CD4-positive, alpha-beta T cell treated with Interleukin-6 at 100 ng/mL for 8 hours (primary cell): ENCODE data around the gene SIAE.

Experiments
- DNase-seq: peaks from one replicate; pipeline ENCODE4 v3.0.0-alpha.2; 2020; ENCODE audit warnings: mixed read lengths, low spot score

Gene SIAE, protein sequence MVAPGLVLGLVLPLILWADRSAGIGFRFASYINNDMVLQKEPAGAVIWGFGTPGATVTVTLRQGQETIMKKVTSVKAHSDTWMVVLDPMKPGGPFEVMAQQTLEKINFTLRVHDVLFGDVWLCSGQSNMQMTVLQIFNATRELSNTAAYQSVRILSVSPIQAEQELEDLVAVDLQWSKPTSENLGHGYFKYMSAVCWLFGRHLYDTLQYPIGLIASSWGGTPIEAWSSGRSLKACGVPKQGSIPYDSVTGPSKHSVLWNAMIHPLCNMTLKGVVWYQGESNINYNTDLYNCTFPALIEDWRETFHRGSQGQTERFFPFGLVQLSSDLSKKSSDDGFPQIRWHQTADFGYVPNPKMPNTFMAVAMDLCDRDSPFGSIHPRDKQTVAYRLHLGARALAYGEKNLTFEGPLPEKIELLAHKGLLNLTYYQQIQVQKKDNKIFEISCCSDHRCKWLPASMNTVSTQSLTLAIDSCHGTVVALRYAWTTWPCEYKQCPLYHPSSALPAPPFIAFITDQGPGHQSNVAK

DNA sequence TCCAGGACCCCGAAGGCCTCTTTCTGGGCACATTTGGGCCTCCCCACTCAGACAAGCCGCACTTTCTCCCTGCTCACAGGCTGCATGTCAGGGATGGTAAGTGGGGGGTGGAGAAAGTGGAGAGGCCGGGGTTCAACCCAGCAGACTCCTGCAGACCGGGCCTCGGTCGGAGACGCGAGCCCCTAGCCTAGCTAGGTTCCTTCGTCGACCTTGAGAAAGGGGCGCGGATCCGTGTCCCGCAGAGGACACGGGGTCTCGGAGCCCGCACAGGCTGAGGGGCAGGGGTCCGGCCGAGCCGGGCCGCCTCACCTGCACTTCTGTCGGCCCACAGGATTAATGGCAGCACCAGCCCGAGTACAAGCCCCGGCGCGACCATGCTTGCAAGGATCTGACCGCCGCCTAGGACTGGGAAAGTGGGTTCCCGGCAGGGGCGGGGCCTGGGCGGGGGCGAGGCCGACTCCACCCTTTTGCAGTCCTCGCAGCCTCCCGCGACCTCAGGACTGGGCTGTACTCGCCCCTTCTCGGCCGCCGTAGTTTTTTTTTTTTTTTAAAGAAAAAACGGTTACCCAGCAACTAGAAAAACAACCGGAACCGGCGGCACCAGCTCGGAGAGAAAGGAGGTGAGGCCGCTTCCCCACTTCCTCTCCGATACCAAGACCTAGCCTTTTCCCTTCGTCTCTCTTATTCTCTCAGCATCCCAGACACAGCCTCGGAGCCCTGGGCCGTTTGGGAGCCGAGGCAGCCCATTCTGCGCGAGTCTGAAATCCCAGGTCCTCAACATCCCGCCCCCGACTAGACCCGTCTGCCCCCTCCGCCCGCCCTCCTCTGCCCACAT lies at the start of gene SIAE, which contains the start of gene SPA17:
Gene SIAE (minus strand): TSS at position 407 of the 835 bp plus-strand sequence. CDS start 31 bp downstream, at position 376.
Gene SPA17 (plus strand): TSS at position 572 of the 835 bp plus-strand sequence. CDS start 1,361 bp downstream, outside the sequence.
- peak; percentile 90 for DNase-seq

DNA sequence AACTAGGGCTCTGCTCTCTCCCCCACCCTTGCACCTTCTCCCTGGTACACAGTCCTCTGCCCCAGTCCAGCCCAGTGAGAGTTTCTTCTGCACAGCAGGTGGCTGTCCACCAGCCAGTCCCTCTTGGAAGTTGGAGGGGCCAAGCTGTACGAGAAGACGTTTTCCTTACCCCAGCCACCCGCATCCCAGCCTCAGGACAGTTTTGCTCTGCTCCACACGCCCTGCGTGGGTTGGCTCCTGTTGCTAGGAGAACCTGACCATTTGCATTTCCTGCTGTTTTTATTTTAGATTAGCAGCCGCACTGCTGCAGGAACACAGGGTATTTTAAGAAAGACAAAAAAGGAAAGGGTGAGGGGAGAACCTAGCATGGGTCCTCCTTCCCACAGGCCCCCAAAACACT lies 48.6 kb upstream of the SIAE start:
- no peak for DNase-seq

DNA sequence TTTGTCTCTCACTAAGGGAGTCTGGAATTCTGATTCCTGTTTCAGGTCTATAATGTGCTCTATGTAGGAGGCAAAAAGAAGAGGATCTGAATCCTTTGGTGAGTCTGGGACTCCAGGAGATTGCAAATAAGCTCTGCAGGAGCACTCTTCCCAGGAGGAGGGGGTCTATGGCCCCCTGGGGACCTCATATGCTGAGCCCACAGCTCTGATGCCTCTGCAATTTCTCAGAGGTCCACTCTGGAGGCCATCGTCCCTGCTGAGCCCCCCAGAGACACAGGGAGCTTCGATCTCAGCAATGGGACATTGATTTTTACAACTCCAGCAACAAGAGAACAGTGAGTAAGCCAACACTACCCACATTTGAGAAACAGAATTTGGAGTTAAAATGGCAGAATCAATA lies 46.0 kb upstream of the SIAE start:
- DNase-seq: no peak

DNA sequence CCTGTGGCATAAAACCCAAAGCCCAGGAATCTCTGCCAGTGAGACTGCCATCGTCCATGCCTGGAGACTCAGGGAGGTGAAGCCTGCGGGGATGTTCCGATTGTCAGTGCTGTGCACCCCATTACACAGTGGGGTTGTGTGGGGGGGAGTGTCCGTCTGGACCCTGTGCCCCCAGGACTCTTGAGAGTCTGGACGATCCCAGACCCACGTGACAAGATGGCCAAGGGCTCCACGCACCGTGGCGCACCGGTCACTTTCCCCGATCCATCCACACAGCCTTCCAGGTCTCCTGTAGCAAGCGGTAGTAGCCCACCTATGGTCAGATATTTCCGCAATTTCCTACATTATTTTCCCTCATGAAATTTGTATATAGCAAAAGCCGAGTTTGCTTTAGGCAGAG lies 45.3 kb upstream of the SIAE start:
- DNase-seq: no peak

DNA sequence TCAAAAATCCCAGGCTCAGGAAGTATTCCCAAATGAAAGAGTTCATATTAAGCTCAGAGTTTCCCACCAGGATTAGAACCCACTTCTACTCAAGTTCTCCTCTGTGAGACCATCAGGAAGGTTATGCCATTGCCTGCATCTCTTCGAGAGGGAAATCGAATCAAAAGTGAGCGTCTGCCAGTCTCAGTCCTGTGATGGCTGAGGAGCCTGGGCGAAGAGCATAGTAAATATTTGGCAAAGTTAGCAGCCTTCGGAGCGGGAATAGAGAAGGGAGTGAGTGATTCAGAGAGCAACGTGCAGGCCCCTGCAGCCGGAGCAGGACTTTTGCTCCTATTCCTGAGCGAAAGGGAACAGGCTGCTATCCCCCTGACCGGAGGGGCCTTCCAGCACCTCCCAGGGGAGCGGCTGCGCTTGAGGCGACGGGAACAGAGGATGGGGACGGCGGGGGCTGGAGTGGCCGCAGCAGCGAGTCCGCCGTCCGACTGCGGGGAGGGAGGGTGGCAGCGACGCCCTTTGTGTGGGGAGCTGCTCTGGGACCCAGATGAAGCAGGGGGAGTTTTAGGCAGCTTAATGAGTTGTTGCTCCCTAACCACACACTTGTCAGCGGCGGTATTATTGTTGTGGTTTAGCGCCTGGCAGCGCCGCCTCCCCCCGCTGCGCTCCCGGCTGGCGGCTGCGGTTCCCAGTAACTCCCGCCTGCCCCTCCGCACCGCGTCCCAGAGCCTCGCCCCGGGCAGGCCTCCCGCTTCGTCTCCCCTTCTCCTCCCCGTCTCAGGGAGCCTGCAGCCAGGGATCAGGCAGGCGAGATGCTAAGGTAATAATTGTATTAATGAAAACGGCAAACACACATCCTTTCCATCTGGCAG lies 44.5 kb upstream of the SIAE start:
- DNase-seq: peak; percentile 7

DNA sequence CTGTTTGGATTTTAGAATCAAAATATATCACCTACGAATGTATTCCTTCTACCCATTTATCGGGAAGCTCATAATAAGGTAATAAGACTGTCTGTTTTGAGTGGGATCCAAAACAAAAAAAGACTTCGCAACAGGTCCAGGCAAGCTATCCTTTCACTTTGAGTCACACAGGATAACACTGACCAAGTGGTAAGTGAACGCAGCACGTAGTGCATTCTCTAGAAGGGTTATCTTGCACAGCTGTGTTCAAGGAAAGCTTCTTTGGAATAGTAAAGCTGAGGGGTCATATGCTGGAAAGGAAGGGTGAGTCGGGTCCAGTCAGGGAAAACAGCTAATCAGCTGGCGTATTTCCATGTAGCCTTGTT lies 43.9 kb upstream of the SIAE start:
- DNase-seq: no peak

DNA sequence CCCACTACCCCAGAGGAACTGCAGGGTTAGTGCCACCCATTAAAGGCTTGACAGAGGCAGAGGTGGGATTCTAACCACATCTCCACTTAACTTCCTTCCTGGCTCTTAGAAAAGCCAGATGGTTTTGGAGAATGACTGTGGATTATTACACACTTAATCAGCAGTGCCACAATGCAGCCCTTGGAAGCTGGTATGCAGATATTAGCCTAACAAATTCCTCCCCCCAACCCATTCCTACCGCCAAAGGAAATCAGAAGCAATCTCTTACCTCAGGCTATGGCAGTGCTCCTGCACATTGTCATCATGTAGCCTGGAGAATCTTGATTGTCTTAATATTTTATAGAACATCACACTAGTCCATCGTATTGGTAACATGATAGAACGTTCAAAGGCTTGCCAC lies 43.1 kb upstream of the SIAE start:
- no peak for DNase-seq

DNA sequence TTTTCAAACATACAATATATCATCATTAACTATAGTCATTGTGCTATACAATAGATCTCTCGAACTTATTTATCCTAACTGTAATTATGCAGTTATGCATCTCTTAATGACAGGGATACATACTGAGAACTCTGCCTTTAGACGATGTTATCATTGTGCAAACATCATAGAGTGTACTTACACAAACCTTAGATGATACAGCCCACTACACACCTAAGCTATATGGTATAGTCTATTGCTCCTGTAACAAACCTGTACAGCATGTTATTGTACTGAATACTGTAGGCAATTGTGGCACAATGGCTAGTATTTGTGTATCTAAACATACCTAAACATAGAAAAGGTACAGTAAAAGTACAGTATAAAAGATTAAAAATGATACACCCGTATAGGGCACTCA lies 38.9 kb upstream of the SIAE start:
- no peak for DNase-seq

DNA sequence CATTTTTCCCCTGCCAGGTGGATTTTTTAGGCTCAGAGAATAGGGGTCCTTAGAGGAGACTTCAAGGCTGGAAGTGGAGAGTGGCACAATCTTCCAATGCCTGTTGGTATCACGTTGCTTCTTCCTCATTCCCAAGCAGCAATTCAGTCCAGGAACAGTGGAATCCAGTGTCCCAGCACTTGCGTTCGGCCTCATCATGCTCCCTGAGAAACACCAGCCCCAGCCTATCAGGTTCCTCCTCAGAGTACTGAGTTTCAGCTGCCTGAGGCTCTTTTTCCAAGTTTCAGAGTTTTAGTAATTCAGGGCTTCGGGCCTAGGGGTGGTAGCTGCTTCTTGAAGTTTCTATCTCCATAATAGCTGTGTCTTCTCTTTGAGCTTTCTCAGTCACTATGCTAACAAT lies 34.3 kb upstream of the SIAE start:
- no peak for DNase-seq

DNA sequence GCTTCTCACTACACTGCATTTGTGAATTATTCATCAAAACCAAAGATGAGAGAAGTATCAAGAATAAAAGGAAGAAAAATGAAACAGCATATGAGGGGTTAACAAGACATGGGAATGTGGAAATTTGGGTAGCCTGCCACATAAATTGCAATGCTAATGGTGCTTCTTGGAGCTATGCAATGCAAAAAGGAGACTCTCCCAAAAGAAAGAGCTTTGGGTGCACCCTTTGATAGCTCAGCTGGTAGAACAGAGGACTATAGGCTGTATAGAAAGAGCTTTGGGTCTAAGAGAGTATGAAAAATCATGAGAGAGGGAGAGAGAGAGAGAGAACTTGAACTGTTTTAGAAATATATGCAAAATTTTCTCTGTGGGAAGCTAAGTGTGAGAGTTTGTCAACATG lies 26.5 kb upstream of the SIAE start:
- DNase-seq: no peak

DNA sequence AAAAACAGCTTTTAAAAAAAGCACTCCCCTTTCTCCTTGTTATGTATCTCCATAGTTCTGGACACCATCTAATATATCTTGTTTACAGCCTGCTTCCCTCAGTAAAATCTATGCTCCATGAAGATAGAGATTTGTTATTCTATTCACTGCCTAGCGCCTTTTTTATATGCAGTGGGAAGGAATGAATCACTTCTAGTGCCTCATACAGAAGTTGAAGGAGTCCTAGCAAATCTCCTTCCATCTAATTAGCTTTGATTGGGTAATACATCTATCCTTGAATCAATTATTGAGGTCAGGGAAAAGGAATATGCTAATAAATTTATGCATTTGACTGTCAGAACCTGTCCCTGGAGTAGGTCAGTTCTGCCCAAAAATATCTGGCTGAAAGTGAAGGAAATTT lies 26.0 kb upstream of the SIAE start:
- no peak for DNase-seq

DNA sequence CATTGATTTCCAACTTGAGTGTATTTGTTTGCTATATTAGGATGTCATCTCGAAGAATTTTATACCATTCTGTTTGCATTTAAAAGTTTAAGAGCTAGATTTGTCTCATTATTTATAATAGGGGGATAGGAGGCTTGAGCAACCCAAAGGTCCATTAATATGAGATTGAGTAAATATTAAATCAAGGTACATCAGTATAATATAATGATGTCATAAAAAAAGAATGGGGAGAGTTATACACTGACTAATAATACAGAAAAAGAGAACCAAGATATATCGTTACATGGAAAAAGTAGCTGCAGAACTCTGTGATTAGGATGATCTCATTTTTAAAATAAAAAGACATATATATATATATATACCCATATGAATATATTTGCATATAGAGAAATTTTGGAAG lies 19.6 kb upstream of the SIAE start:
- DNase-seq: no peak

DNA sequence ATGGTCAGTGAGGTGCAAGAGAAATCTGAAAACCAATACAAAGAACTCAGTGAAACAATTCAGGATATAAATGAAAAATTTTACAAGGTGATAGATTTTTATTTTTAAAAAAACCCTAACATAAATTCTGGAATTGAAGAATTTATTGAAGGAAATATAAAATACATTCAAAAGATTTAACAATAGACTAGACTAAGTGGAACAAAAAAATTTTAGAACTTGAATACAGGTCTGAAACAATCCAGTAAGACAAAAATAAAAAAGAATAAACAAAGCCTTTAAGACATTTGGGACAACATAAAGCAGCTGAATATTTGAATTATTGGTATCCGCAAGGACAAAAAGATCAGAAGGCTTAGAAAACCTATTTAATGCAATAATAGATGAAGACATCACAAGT lies 8.9 kb upstream of the SIAE start:
- no peak for DNase-seq

DNA sequence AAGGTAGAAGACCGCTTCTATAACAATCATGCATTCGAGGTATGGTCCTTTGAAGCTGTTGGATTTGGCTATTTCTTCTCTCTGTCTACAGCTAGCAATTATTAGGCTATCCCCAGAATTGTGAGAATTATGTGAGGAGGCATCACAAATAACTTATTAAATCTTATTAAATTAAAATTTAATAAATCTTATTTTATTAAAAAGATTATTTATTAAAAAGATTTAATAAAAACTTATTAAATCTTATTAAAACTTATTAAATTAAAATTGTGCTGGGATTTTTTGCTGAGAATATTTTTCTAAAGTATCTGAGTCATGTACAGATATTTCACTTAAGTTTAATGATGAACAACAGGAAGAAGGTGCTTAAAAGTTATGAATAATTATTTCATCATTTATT lies 7.9 kb upstream of the SIAE start:
- DNase-seq: no peak

DNA sequence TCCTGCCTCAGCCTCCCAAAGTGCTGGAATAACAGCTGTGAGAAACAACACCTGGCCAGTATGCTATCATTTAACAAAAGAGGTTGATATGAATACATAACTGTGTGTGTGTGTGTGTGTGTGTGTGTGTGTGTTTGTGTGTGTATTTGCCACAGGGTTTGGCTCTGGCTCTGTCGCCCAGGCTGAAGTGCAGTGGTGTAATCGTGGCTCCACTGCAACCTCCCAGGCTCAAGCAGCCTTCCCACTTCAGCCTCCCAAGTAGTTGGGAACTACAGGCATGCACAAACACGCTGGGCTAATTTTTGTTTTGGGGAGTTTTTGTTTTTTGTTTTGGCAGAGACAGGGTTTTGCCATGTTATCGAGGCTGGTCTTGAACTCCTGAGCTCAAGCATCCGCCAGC lies 4.9 kb upstream of the SIAE start:
- DNase-seq: no peak

DNA sequence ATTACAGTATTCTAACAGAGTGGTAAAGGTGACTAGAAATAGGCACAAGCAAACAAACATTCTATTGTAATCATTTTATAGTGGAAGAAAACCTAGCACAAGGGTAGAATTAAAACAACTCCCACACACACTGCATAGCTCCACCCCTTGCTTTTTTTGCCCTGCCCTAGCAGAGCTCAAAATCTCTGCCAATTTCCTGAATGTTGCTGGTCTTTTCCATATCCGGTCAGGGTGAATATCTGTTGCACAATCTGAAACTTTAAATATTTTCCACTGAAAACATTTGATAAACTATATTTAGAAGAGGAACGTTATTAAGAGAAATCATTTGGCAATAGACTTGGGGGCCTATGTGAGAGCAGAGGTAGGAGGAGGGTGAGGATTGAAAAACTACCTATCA lies 2.8 kb upstream of the SIAE start:
- DNase-seq: no peak

DNA sequence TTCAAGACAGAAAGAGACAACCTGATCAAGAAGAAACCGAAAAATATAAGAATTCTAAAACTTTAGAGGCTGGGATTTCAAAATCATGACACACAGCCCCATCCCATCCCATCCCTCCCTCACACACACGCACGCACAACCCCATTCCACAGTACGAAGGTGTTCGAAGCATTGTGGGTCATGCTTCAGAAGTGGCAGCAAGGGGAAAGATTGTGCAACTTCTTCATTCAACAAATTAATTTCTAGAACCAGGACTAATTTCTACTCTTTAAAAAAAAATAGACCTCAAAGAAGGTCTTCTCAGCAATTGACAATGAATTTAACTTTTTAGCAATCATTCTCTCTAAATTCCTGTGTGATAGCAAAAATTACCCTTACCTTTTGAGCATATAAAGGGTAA lies 1.0 kb upstream of the SIAE start:
- DNase-seq: no peak

DNA sequence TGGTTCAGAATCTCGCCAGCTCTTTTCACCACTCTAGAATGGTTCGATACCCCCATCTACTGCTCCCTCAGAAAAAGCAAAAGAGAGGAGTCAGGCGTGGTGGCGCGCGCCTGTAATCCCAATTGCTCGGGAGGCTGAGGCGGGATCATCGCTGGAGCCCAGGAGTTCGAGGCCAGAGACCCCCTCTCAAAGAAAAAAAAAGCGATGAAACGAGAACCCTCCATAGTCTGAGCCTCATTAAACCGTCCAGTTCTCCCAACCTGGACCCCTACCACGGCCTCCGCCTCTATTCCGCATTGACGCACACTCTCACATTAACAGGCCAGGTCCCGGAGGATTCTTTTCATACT lies 604 bp upstream of the SIAE start:
- DNase-seq: no peak

DNA sequence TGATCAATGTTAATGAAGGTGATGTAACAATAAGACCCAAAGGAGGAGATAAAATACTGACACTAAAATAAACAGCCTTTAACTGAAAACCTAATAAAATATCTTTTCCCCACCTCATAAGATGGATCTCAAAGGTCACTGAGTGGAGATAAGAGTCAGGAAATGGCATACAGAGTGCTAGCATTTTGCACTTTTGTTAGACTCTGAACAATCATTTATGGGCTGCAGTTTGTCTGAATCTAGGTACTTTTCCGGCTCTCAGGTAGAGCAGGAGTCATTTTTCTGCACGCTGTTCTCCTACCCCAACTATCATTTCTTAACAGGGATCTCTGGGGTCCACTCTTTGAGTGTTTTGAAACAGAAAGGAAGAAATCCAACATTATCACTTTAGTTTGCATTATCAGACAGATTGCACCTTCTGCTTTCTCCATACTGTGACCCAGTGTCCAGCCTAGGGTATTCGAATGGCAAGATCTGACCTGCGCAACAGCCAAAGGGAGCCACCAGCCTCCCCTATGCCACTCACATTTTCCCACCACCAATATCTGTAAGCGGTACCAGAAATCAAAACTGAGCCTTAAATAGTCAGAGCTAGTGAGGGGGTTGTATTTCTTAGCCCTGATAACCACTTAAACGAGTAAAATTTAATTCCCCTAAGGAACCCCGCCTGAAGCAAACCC lies 863 bp downstream of the SIAE start:
- DNase-seq: no peak

DNA sequence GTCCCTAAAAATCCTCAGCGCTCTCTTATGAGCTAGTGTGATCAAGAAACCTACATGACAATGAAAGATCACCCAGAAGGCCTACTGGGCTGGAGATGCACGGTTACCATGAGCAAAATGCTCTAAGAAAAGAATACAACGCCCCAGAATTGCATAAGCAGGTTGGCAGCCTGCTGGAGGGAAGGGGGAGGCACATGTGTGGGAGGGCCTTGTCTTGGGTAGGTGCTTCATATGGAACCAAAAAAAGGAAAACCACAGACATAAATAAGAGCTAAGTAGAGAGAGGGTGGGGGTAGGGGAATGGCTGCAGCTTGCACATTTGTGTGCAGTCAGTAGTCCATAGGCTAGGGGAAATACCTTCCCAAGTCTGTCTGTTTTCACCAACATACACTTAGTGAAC lies 2.8 kb downstream of the SIAE start:
- DNase-seq: peak; percentile 60

DNA sequence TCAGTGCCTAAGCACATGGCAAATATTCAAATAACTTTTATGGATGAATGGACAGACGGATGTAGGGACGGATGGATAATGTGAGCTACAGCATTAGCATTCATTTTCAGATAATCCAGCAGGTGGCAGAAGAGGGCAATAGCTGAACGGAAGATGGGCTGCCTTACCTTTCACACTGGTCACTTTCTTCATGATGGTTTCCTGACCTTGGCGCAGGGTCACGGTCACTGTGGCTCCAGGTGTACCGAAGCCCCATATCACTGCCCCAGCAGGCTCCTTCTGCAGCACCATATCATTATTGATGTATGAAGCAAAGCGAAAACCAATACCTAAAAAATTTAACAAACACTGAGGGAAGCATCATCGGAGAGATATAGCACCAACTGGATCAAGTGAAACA lies 4.3 kb downstream of the SIAE start:
- peak; percentile 56 for DNase-seq

DNA sequence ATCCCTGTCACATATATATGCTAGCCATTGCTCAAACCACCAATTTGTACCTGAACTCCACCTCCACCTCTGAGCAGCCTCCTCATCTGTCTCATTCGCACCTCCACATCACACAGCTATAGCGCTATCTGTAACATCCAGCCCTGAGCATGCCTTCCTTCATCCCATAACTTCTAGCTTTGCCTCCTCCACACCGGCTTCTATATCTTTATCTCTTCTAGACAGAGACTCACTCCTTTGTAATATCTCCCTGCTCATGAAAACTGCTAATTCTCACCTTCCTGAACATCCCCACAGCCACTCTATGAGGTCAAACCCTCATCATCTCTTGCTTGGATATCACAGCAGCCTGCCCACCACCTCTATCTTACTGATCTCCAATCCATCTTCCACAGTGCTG lies 5.9 kb downstream of the SIAE start:
- no peak for DNase-seq
